Adipose tissue (tissue), 3 donors: ENCODE data around the gene CELSR3. TPM values are rescaled to one million over a fixed set of nuclear protein-coding genes. Genes with fewer than 3 reads are reported as not detected.

Source experiments
- H3K27ac ChIP-seq: one replicate; pipeline ENCODE4 v1.5.1; 2013; ENCODE audit warnings: low read depth, low read length
- WGBS, 3 donors: extraction: QIAGEN DNeasy Blood & Tissue Kit; methylation state at CpG; one replicate each; pipeline ENCODE4 v1.1.7; 2013; 5-methylcytosine and 5-hydroxymethylcytosine counted together
- polyA plus RNA-seq, 3 donors: library from polyadenylated mRNA; stranded (reverse); fragments of 200-250 nt; gene quantifications; one replicate each; pipeline ENCODE4 v1.2.3, GENCODE V29; 2013
- donor health status: healthy with polysubstance abuse.
- donor health status: Bipolar disorder and iron deficiency.
- donor health status: healthy.

Gene CELSR3
- polyA plus RNA-seq, 3 donors, result 0.48 to 1.5 (median 1.0) TPM

GRCh38 chr3:48664929-48665328 is 2.2 kb upstream of the CELSR3 start:
- WGBS, 3 donors, result 89 to 95% (median 93%) methylated on average over 4 of the region's 4 CpGs
- no peak overlapping the region for H3K27ac ChIP-seq

DNA sequence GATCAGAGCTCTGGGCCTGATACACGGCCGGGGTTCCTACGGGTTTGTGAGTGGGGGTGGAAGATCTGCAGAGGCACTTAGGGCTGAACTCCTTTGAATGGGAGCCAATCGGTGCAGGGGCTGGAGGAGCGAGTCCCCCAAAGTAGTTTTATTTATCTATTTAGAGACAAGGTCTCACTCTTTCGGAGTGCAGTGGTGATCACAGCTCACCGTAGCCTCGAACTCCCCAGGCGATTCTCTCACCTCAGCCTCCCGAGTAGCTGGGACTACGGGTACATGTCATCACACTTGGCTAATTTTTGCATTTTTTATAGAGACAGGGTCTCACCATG is 1.6 kb upstream of the CELSR3 start:
- WGBS, 3 donors, result 55 to 66% (median 60%) methylated on average over 11 of the region's 11 CpGs

GRCh38 chr3:48663489-48664312 is 1.0 kb upstream of the CELSR3 start:
- 1% methylated on average over 66 of the region's 66 CpGs for WGBS, 3 donors
- no peak overlapping the region for H3K27ac ChIP-seq

More for the DNA sequence above, 1.6 kb upstream of the CELSR3 start:
- no peak overlapping the region for H3K27ac ChIP-seq

- 1 to 4% (median 2%) methylated on average over 31 to 41 of the region's 46 CpGs for WGBS, 3 donors
- H3K27ac ChIP-seq, result no peak overlapping the region
Observed at GRCh38 chr3:48662145-48662752, 437 bp downstream of the CELSR3 start.

DNA sequence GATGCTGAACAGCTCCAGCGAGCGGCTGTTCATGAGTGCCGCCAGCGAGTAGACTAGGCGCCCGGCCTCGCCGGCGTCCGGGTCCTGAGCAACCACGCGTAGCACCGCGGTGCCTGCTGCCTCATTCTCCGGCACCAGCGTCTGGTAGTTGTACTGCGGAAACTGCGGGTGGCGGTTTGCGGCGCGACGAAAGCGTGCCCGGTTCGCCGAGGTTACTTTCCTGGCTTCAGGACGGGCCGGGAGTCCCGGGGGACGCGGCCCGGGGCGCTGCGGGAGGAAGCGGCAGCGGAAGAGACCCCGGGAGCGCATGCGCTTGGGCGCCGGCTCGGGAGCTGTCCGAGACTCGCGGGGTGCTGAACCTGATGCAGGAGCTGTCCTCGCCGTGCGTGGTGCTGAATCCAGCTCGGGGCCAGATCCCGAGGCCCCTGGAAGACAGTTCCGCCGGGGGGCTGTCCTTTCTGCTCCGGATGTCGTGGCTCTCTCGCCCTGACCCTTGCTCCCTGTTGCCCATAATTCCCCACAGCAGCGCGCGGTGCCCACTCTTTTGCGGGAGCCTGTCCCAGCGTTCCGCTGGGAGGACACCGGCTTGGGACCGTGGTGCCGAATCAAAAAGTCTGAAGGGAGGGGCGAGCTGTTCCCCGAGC is 1.1 kb downstream of the CELSR3 start:
- no peak overlapping the region for H3K27ac ChIP-seq
- 2% methylated on average over 59 to 67 of the region's 67 CpGs for WGBS, 3 donors

DNA sequence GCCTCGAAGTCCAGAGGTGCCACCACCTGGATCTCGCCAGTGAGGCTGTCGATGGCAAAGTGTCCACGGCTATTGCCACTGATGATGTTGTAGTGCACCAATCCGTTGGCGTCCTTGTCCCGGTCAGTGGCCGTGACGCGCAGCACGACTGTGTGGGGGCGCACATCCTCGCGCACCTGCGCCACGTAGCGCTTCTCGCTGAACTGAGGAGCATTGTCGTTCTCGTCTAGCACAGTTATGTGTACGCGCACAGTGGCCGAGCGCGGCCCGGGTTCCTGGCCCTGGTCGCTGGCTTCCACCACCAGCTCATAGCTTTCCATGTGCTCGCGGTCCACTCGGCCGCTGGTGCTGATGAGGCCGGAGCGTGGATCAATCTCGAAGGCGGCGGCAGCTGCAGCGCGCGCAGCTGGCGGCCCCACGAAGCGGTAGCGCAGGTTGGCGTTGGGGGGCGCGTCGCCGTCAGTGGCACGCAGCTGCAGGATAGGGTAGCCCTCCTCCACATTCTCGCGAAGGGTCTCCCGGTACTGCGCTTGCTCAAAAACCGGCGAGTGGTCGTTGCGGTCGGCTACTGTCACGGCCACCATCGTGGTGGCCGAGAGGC is 1.8 kb downstream of the CELSR3 start:
- no peak overlapping the region for H3K27ac ChIP-seq
- 49 to 59% (median 54%) methylated on average over 60 to 61 of the region's 61 CpGs for WGBS, 3 donors

DNA sequence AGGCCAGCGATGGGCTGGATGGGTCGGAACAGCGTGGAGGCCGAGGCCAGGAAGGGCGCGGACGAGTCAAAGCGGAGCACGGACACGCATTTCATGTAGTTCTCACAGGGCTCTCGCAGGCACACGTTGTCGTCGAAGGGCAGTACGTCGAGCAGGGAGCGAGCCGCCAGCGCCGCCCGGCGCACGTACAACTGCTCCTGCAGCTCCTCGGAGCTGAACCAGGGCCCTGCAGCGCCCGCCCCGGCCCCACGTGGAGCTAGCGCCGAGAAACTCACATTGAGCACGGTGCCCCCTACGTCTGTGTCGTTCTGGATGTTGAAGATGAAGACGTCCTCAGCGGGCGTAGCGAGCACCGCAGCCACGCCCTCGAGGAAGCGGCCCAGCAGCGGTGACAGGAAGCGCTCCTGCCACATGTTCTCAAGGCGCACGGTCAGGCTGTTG is 5.8 kb downstream of the CELSR3 start:
- WGBS, 3 donors, result 39 to 49% (median 49%) methylated on average over 43 to 45 of the region's 45 CpGs
- H3K27ac ChIP-seq, result no peak overlapping the region

DNA sequence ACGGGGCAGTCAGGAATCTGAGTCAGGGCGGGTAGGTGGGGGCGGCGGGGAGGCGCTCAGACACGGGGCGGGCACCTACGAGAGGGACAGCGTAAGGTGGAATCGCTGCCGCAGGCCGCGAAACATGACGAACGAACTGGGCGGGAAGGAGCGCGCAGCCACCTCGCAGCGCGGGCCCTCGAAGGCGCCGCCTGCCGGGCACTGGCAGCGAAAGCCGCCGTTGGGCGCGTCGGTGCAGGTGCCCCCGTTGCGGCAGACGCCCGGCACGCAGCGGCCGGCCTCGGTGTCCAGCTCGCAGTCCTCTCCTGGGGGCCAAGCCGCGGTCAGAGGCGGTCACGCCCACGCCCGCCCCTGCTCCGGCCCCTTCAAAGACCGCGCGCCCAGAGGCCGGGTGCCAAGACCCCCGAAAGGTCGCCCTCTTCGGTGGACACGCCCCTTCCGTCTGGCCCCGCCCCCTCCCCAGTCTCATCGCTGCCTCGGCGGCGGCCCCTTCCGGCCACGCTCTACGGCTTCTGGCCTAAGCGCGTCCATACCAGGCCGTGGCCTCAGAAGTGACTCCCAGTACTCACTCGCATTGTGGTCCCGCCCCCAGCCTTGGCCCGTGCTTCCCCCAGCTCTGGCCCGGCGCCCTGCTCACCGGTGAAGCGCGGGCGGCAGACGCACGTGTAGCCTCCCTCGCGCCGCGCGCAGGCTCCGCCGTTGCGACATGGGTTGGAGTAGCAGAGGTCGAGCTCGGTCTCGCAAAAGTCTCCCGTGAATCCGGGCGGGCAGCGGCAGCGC is 6.4 kb downstream of the CELSR3 start:
- no peak overlapping the region for H3K27ac ChIP-seq
- WGBS, 3 donors, result 2 to 4% (median 4%) methylated on average over 75 to 94 of the region's 94 CpGs

DNA sequence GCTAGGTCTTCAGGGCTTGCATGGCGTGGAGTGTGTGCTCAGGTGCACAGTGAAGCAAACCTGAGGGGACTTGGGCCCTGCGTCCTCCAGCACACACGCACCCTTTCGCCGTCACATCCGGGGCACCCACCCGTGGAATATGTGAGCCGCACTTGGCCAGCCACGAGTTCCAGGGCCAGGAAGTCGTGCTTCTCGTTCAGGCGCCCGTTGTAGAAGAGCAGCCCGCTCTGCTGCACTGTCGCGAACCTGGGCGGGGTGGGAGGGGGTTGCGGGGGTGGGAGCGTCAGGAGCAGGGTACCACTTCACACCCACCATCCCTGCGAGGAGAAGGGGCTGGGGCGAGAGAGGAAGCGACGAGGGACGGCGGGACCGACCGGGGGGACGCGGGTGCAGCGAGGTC is 7.1 kb downstream of the CELSR3 start:
- H3K27ac ChIP-seq, result no peak overlapping the region

GRCh38 chr3:48655063-48655462 is 7.6 kb downstream of the CELSR3 start:
- H3K27ac ChIP-seq, result no peak overlapping the region
- WGBS, 3 donors, result 90 to 94% (median 93%) methylated on average over 12 of the region's 12 CpGs

More for the DNA sequence above, 7.1 kb downstream of the CELSR3 start:
- WGBS, 3 donors, result 12 to 14% (median 12%) methylated on average over 30 of the region's 30 CpGs

- WGBS, 3 donors, result 92 to 97% (median 94%) methylated on average over 15 of the region's 15 CpGs
- H3K27ac ChIP-seq, result no peak overlapping the region
Observed at GRCh38 chr3:48652923-48653715, 9.6 kb downstream of the CELSR3 start.

DNA sequence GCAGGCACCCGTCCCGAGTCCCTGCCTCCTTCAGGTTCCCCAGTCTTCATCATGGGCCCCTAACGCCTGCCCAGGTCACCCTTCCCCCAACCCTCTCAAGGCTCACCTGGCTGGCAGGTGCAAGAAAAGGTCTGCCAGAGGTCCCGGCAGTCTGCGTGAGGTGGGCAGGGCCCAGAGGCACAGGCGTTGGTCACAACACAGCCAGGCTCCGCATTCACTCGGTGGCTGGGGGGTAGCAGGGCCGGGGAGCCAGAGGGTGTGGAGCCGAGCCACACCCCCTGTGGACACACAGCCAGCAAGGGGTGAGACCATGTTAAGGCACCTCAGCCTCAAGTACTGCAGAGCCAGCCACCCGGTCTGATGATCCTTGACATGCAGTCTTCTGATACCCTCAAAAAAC is 10.9 kb downstream of the CELSR3 start:
- whole genome bisulfite sequencing, 3 donors, result 75 to 89% (median 80%) methylated on average over 11 of the region's 11 CpGs
- no peak overlapping the region for H3K27ac ChIP-seq

- no peak overlapping the region for H3K27ac ChIP-seq
- WGBS, 3 donors, result 81 to 88% (median 87%) methylated on average over 12 of the region's 12 CpGs
Observed at GRCh38 chr3:48650723-48651122, 12.0 kb downstream of the CELSR3 start.

GRCh38 chr3:48648188-48648850 is 14.4 kb downstream of the CELSR3 start:
- no peak overlapping the region for H3K27ac ChIP-seq
- WGBS, 3 donors, result 90 to 93% (median 91%) methylated on average over 15 of the region's 15 CpGs

GRCh38 chr3:48647714-48648113 is 15.0 kb downstream of the CELSR3 start:
- H3K27ac ChIP-seq, result no peak overlapping the region
- 78 to 90% (median 84%) methylated on average over 8 to 9 of the region's 9 CpGs for WGBS, 3 donors

DNA sequence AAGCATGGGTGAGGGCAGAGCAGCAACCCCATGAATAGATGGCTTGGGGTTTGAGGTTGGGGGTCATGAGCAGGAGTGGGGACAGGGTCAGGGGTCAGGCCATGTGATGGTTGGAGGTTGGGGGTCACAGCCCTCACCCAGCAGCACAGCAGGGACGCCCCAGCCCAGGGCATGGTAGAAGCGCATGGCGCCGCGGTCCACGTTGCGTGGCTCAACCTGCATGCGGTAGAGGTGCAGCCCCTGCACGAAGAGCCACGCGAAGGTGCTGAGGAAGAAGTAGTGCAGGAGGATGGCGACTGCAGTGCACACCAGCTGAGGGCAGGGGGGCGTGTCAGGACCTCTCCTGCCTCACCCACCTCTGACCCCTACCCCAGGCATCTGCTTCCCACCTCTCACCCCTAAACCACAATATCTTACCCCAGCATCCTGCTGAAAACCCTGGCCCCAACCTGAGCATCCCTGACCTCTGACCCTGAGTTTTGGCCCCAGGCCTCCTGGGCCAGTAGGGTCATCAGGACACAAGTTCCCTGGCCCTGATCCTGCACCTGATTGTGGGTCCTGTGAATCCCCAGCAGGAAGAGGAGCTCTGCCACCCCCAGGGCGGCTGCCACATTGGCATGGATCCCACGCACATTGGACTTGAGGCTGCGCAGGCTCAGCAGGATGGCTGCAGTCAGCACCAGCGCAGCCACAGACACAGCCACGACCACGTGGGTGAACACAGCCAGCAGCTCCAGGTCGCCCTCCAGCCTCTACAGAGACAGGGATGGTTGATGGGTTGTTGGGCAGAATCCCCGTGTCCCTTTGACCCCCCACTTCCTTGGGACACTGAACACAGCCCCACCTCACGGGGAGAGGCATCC is 17.6 kb downstream of the CELSR3 start:
- WGBS, 3 donors, result 89 to 92% (median 91%) methylated on average over 21 to 22 of the region's 22 CpGs
- H3K27ac ChIP-seq, result no peak overlapping the region
